Lung (tissue), 12 donors: ENCODE results near the gene LPCAT1. TPM values are rescaled to one million over a fixed set of nuclear protein-coding genes. Genes with fewer than 3 reads are reported as not detected.

Source experiments
- ATAC-seq: fragments of 200-7000 bp; cut with Tn5 transposase; one replicate; pipeline ENCODE4 v1.9.1; 2020; ENCODE audit warnings: moderate number of reproducible peaks; ENCODE audit not compliant: insufficient read depth, low FRiP score
- DNase-seq, 3 donors: peaks; one replicate each; pipeline ENCODE4 v3.0.0-alpha.2; 2013 to 2017
- H3K27ac ChIP-seq, 2 donors: one replicate each; pipeline ENCODE4 v1.5.1; 2013; ENCODE audit warnings: mild to moderate bottlenecking in 2 of 2, moderate library complexity in 2 of 2, control low read depth in 1 of 2, inconsistent platforms in 1 of 2, low read depth in 1 of 2, low read length in 1 of 2
- H3K27me3 ChIP-seq, 3 donors: one replicate each; pipeline ENCODE4 v1.5.1; 2013; ENCODE audit warnings: low read length in 2 of 3; ENCODE audit not compliant: control insufficient read depth in 3 of 3, insufficient read depth in 3 of 3
- H3K36me3 ChIP-seq, 4 donors: one replicate each; pipeline ENCODE4 v1.5.1; 2013; ENCODE audit warnings: low read length in 4 of 4, mild to moderate bottlenecking in 1 of 4, moderate library complexity in 1 of 4; ENCODE audit not compliant: control insufficient read depth in 4 of 4, insufficient read depth in 4 of 4
- H3K4me1 ChIP-seq, 5 donors: one replicate each; pipeline ENCODE4 v1.5.1; 2013; ENCODE audit warnings: low read length in 5 of 5, mild to moderate bottlenecking in 2 of 5, moderate library complexity in 1 of 5; ENCODE audit not compliant: control insufficient read depth in 5 of 5, insufficient read depth in 5 of 5
- H3K4me3 ChIP-seq: one replicate; pipeline ENCODE4 v1.5.1; 2013; ENCODE audit warnings: mild to moderate bottlenecking, control low read depth, moderate library complexity
- H3K9ac ChIP-seq, 2 donors: one replicate each; pipeline ENCODE4 v1.5.1; 2013; ENCODE audit warnings: low read length in 2 of 2, control low read depth in 1 of 2; ENCODE audit not compliant: insufficient read depth in 1 of 2
- H3K9me3 ChIP-seq, 4 donors: one replicate each; pipeline ENCODE4 v1.5.1; 2013; ENCODE audit warnings: low read length in 3 of 4, mild to moderate bottlenecking in 1 of 4, moderate library complexity in 1 of 4; ENCODE audit not compliant: control insufficient read depth in 4 of 4, insufficient read depth in 3 of 4
- WGBS, 2 donors: extraction: QIAGEN DNeasy Blood & Tissue Kit; methylation state at CpG; one replicate each; pipeline ENCODE4 v1.1.7; 2013; 5-methylcytosine and 5-hydroxymethylcytosine counted together
- polyA plus RNA-seq, 2 donors: library from polyadenylated mRNA; stranded (reverse); fragments of 200-250 nt; gene quantifications; one replicate each; pipeline ENCODE4 v1.2.1, GENCODE V29; 2013
- total RNA-seq, 2 donors: library from RNA; depleted of rRNA in 1 of 2; stranded (reverse); fragments of >200 nt in 1 of 2; gene quantifications; one replicate each; pipeline ENCODE4 v1.2.1, GENCODE V29; 2014 to 2021
- TF ChIP-seq, protein P1 (sequence below): IDR thresholded peaks from 2 replicates; pipeline ENCODE4 v1.5.1; 2012; ENCODE audit warnings: mild to moderate bottlenecking; ENCODE audit errors: control extremely low read depth, extremely low read depth
- donor health status: control.
- donor health status: control.
- donor health status: Bipolar disorder and iron deficiency.
- donor health status: healthy.
- donor health status: DM: yes; HTN: yes; CAD: no.

Gene LPCAT1
- total and polyA plus RNA-seq, 4 donors, result 198 to 669 (median 443) TPM

DNA sequence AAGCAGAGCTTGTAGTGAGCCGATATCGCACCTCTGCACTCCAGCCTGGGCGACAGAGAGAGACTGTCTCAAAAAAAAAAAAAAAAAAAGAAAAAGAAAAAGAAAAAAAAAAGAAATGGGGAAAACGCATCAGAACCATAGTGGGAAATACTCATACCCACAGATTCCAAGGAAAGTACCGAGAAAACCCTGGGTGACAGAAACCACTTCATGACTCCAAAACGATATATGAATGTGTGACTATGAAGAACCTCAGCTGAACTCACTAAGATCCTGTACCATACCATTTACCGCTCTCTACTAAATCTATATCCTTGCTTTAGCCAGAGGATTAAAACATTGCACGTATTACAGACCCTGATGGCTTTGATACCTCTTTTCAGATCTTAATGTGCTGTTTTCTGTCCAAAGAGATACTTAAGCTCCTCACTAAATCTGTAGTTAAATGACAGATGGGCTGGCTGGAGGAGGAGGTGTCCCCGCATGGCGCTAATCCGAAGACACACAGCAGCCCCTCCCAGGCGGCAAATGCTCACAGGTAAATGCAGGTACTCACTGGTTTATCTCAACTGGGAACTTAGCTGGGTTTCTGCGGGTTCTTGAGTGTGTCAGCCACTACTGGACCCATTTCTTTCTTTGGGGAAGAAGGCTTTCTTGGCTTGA lies 2.8 kb downstream of the LPCAT1 start:
- 76 to 92% methylated on average over 13 of the region's 13 CpGs for WGBS, 2 donors
- peak overlapping the region in 1 of 2 donors; percentile 68 for H3K27ac ChIP-seq
- peaks cover 0 to 18% (median 9%) of the 10 kb centered on the region in 4 donors for H3K36me3 ChIP-seq
- TF ChIP-seq, protein P1, sequence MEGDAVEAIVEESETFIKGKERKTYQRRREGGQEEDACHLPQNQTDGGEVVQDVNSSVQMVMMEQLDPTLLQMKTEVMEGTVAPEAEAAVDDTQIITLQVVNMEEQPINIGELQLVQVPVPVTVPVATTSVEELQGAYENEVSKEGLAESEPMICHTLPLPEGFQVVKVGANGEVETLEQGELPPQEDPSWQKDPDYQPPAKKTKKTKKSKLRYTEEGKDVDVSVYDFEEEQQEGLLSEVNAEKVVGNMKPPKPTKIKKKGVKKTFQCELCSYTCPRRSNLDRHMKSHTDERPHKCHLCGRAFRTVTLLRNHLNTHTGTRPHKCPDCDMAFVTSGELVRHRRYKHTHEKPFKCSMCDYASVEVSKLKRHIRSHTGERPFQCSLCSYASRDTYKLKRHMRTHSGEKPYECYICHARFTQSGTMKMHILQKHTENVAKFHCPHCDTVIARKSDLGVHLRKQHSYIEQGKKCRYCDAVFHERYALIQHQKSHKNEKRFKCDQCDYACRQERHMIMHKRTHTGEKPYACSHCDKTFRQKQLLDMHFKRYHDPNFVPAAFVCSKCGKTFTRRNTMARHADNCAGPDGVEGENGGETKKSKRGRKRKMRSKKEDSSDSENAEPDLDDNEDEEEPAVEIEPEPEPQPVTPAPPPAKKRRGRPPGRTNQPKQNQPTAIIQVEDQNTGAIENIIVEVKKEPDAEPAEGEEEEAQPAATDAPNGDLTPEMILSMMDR, result no peak
- no peaks in the 10 kb centered on the region for H3K9me3 ChIP-seq
- H3K4me3 ChIP-seq, result peak overlapping the region; percentile 6
- ATAC-seq, result no peak
- H3K9ac ChIP-seq, result no peak overlapping the region
- H3K27me3 ChIP-seq, result no peaks in the 10 kb centered on the region
- no peak for DNase-seq
- peaks cover 0 to 30% (median 13%) of the 10 kb centered on the region in 5 donors for H3K4me1 ChIP-seq

DNA sequence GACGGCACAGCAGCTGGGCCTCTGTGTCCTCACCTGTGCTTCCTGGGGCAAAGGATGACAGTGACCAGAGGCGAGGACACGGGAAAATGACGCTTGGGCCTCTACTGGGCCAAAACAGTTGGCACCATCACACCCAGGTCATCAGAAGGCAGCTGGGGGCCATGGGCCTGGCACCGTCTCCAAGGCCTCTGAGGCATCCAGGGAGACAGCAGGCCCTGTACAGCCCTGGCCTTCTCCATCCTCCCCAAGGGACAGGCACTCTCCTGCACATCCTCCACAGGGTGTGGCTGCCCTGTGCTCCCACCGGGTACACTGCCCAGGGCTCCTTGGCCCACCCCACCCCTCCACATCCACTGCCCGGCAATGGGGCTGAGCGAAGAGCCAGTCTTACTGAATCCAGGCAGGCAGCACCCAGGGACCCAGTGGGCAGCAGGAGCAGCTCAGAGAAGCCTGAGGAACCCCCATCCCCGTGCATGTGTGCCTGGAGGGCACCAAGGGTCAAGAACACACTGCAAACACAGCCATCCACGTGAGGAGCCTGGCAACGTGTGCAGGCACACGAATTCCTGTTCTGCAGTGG lies 4.0 kb downstream of the LPCAT1 start:
- 78 to 91% methylated on average over 12 of the region's 12 CpGs for whole genome bisulfite sequencing, 2 donors
- H3K27me3 ChIP-seq, result no peaks in the 10 kb centered on the region
- ATAC-seq, result no peak
- H3K4me1 ChIP-seq, result peaks cover 0 to 37% (median 24%) of the 10 kb centered on the region in 5 donors
- no peak overlapping the region for H3K4me3 ChIP-seq
- H3K27ac ChIP-seq, result peak overlapping the region in 1 of 2 donors; percentile 1
- no peak overlapping the region for H3K9ac ChIP-seq
- DNase-seq, result no peak
- H3K9me3 ChIP-seq, result no peaks in the 10 kb centered on the region
- TF ChIP-seq, protein P1, result no peak
- H3K36me3 ChIP-seq, result peaks cover 0 to 18% (median 9%) of the 10 kb centered on the region in 4 donors

DNA sequence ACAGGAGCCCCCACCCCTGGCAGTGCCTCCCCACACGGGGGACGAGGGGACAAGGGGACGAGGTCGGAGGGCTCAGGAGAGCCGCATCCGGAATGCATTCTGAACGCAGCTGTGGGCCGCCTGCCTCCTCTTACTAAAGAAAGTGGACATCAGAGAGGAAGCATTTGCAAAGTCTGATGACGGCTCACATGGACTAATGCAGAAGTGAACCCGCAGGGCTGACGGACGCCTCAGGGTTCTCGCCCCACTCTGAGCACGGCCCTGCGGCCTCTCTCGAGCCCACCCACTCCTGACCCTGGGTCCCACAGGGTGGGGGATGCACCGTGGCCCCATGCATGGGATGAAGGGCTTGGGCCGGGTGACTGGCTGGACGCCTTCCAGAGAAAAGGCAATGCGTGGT lies 5.9 kb downstream of the LPCAT1 start:
- Histone ChIP-seq H3K4me3 (no peak overlapping the region), H3K27ac (peak overlapping the region in 1 of 2 donors; percentile 54), H3K4me1 (peaks cover 0 to 34% (median 25%) of the 10 kb centered on the region in 5 donors), H3K9me3 (no peaks in the 10 kb centered on the region), H3K27me3 (no peaks in the 10 kb centered on the region), H3K9ac (no peak overlapping the region), H3K36me3 (peaks cover 0 to 22% (median 9%) of the 10 kb centered on the region in 4 donors)
- WGBS, 2 donors, result 76 to 83% methylated on average over 20 of the region's 20 CpGs
- DNase-seq (peak in 1 of 3 donors; percentile 11), ATAC-seq (no peak)
- TF ChIP-seq, protein P1, result no peak
